ENCODE results near the gene PSD2.

PSD2 gene

DNA sequence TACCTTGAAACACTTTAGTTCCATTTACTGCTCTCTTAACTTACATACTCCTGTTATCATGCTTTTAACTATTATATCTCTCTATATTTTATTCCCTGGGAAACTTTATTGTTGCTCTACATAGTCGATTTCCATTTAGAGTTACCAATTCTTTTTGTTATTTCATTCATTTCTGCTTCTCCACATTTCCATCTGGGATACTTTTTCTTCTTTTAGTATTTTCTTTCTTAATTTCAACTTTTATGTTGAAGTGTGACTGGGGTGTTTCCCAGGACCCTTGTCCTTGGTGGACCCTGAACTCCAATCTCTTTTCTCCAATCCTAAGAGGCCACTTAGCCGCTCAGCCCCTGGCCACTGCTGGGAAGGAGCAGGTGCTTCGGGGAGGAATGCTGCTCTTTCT lies 36.0 kb downstream of the PSD2 start:
- H3K4me3 ChIP-seq (ENCODE audit: low read depth, low read length), result no peak overlapping the region
- TF ChIP-seq, protein P1, sequence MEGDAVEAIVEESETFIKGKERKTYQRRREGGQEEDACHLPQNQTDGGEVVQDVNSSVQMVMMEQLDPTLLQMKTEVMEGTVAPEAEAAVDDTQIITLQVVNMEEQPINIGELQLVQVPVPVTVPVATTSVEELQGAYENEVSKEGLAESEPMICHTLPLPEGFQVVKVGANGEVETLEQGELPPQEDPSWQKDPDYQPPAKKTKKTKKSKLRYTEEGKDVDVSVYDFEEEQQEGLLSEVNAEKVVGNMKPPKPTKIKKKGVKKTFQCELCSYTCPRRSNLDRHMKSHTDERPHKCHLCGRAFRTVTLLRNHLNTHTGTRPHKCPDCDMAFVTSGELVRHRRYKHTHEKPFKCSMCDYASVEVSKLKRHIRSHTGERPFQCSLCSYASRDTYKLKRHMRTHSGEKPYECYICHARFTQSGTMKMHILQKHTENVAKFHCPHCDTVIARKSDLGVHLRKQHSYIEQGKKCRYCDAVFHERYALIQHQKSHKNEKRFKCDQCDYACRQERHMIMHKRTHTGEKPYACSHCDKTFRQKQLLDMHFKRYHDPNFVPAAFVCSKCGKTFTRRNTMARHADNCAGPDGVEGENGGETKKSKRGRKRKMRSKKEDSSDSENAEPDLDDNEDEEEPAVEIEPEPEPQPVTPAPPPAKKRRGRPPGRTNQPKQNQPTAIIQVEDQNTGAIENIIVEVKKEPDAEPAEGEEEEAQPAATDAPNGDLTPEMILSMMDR (IDR thresholded peaks at IDR 0.05; ENCODE audit: low read depth, low read length, missing control alignments), result no peak
- in situ Hi-C loops (cut with HindIII; ENCODE audit: low sequenced_read_pairs), result no loop called here
- no peak for DNase-seq (ENCODE audit: low read depth)

GRCh38 chr5:139833525-139833924 lies 37.9 kb downstream of the PSD2 start:
- no peak for DNase-seq (ENCODE audit: low read depth)
- H3K4me3 ChIP-seq (ENCODE audit: low read depth, low read length), result no peak overlapping the region
- in situ Hi-C loops (cut with HindIII; ENCODE audit: low sequenced_read_pairs), result no loop called here
- TF ChIP-seq, protein P1 (IDR thresholded peaks at IDR 0.05; ENCODE audit: low read depth, low read length, missing control alignments), result no peak

DNA sequence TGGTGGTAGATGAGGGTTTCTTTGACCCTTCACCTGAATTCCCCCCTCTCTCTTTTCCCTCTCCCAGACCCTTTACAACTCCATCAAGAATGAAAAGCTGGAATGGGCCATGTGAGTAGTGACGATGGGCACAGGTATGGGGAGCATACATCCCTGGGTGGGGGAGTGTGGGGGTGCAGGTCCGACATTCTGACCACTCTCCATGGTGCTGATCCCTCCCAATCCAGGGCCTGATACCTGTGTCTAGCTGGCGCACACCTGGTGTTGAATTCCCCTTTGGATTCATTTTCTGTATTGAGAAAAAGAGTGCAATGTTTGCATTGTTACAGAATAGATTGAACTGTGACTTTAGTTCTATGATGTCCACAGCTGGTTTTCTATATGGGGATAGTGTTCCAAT lies 40.0 kb downstream of the PSD2 start:
- H3K4me3 ChIP-seq (ENCODE audit: low read depth, low read length), result no peak overlapping the region
- TF ChIP-seq, protein P1 (IDR thresholded peaks at IDR 0.05; ENCODE audit: low read depth, low read length, missing control alignments), result no peak
- in situ Hi-C loops (cut with HindIII; ENCODE audit: low sequenced_read_pairs), result no loop called here
- no peak for DNase-seq (ENCODE audit: low read depth)

GRCh38 chr5:139836469-139837208 lies 41.0 kb downstream of the PSD2 start:
- TF ChIP-seq, protein P1 (IDR thresholded peaks at IDR 0.05; ENCODE audit: low read depth, low read length, missing control alignments), result no peak
- in situ Hi-C loops (cut with HindIII; ENCODE audit: low sequenced_read_pairs), result no loop called here
- DNase-seq (ENCODE audit: low read depth), result no peak
- no peak overlapping the region for H3K4me3 ChIP-seq (ENCODE audit: low read depth, low read length)

DNA sequence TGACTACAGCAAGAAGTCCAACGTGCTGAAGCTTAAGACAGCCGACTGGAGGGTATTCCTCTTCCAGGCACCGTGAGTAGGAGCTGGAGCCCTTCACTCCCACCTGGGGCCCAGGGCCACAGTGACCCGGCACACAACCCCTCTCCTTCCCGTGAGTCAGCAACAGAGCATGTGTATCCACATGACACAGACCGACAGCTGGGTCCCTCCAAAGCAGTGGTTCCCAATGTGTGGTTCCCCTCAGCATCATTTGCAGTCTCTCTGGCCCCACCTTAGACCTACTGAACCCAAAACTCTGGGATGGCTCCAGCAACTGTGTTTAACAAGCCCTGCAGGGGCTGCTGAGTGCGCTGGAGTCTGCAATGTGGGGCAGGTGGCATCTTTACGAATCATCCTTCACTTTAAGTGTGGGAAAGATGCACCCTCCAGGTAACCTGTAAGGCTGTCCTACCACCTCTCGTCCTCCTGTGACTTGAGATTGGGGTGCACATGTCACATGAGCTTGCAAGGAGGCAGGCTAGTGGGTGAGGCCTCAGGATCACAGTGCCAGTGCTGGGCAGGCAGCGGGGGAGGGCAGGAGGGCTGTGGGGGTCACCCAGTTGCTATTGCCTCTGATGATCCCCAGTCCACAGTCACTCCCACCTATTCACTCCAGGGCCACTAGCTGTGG lies 42.2 kb downstream of the PSD2 start:
- H3K4me3 ChIP-seq (ENCODE audit: low read depth, low read length), result no peak overlapping the region
- TF ChIP-seq, protein P1 (IDR thresholded peaks at IDR 0.05; ENCODE audit: low read depth, low read length, missing control alignments), result no peak
- in situ Hi-C loops (cut with HindIII; ENCODE audit: low sequenced_read_pairs), result no loop called here
- no peak for DNase-seq (ENCODE audit: low read depth)

DNA sequence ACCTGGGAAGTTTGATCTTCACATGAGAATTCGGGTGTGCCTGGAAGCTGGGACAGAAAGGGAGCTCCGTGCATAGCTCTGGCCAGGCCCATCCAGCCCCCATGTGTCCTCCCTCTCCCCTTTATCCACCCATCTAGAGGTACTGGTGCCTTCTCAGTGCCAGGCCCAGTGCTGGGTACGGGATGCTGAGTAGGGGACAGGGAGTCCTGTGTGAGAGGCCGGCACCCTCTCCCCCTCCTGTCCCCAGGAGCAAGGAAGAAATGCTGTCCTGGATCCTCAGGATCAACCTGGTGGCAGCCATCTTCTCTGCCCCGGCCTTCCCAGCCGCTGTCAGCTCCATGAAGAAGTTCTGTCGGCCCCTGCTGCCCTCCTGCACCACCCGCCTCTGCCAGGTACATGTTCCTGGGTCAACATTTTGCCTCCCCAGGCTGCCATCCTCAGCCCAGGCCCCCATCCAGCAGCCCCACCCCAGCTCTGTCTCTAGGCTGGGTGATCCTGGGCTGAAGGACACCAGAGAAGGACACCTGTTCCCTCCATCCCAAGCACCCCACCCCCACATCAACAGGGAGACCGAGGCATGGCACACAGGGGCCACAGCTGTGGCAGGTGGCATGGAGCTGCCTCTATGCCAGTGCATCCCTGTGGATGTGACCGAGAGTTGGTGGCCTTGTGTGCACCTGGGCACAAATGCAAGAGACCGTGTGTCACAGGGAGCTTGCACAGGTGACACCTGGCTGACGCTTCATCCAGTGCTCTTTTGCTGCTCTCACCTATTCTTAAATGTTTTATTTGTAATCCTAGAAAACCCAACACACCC lies 43.0 kb downstream of the PSD2 start:
- TF ChIP-seq, protein P1 (IDR thresholded peaks at IDR 0.05; ENCODE audit: low read depth, low read length, missing control alignments), result no peak
- no peak for DNase-seq (ENCODE audit: low read depth)
- H3K4me3 ChIP-seq (ENCODE audit: low read depth, low read length), result no peak overlapping the region
- in situ Hi-C loops (cut with HindIII; ENCODE audit: low sequenced_read_pairs), result no loop called here

Measured in astrocyte of the cerebellum (primary cell).